ENCODE data around the gene SLC9A2. TPM values are rescaled to one million over a fixed set of nuclear protein-coding genes. Genes with fewer than 3 reads are reported as not detected.
A peak's percentile ranks its signal among the peaks of the same experiment; 100 is the strongest.

SLC9A2 gene
- total and polyA plus RNA-seq, 10 of the 15 experiments (the other 5 are each of a cell fraction or from before 2014, with no cell fraction given): 0.13 to 1.2 (median 0.79) TPM

DNA sequence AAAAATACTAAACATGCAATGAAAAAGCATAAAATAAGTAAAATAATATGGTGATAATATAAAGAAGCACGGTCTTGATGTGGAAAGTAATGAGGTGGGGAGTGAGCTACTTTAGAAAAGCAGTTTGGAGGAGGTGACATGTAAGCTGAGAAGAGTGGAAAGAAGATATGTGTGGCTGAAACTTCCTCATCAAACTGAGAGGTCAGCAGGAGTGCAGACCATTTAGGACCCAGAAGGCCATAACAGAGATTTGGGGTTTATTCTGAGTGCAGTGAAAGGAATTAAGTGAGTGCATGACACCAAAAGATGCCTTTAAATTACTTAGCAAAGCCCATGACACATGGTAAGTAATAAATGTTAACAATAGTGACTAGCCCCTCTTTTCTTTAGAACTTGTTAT, 118.1 kb downstream of the SLC9A2 start:
- no TSS peak for BruUV-seq (replicated peaks)
- Histone ChIP-seq H3K9ac (ENCODE audit: control insufficient read depth, insufficient read depth, low read length) (peak overlapping the region; percentile 77; the same call in 1 of the 2 replicates), H3K27me3 (replicated peaks in 1 of 2; ENCODE audit: control insufficient read depth in 2 of 2, insufficient read depth in 2 of 2, low read length in 1 of 2) (no peaks in the 10 kb centered on the region), H2AFZ (ENCODE audit: control insufficient read depth, low read depth, low read length) (peak overlapping the region; percentile 99; the same call in 1 of the 2 replicates), H3K9me3 (replicated peaks; ENCODE audit: control insufficient read depth, insufficient read depth, low read length) (no peaks in the 10 kb centered on the region), H3K4me1 (ENCODE audit: control insufficient read depth, insufficient read depth, low read length) (peaks cover 14% of the 10 kb centered on the region), H3K4me3 (peak overlapping the region; percentile 97), H3K27ac (ENCODE audit: control insufficient read depth, insufficient read depth) (no peak overlapping the region), H4K20me1 (ENCODE audit: control insufficient read depth, insufficient read depth) (no peaks in the 10 kb centered on the region), H3K4me2 (ENCODE audit: control insufficient read depth, insufficient read depth) (peak overlapping the region; percentile 99), H3K36me3 (ENCODE audit: control insufficient read depth in 2 of 2, insufficient read depth in 2 of 2, low read length in 1 of 2) (no peaks in the 10 kb centered on the region), H3K79me2 (ENCODE audit: control insufficient read depth, insufficient read depth, low read length) (peaks cover 10% of the 10 kb centered on the region)
- 95% methylated on average over 1 of the region's 1 CpG for WGBS (ENCODE audit: insufficient coverage, insufficient replicate concordance, low lambda C conversion rate, missing lambda C conversion rate)
- in situ Hi-C loops (cut with MboI) (no loop called here), intact Hi-C loops (cut with micrococcal nuclease; ENCODE audit: unreplicated experiment) (no loop called here)
- ATAC-seq: peak; percentile 51
- peak; percentile 13 for FAIRE-seq
- DNase-seq (ENCODE audit: low read depth, low spot score): no peak
- ChIA-PET CTCF (interaction anchor here (1.6 to 8.8 kb wide), 2 partner anchors 16 to 121 kb away, joined by 8 to 130 read pairs; no protein-coding TSS in a partner anchor), POLR2A (interaction anchor here (0.8 to 1.5 kb wide), 2 partner anchors 12 to 104 kb away, joined by 3 to 4 read pairs; no protein-coding TSS in a partner anchor), SMC1A (ENCODE audit: uncharacterized antibody, unreplicated experiment) (interaction anchor here (0.6 to 4.3 kb wide), 4 partner anchors 12 to 375 kb away, joined by 3 to 14 read pairs (median 3); no protein-coding TSS in a partner anchor), RAD21 (ENCODE audit: unreplicated experiment) (interaction anchor here (1.1 kb wide), 1 partner anchor 36 kb away, joined by 3 read pairs; no protein-coding TSS in a partner anchor)
- TF ChIP-seq CHD2 (IDR thresholded peaks at IDR 0.05; ENCODE audit: borderline replicate concordance, low read depth, low read length) (0 out of 2 replicates have a peak, but pooled peaks have one; percentile 2), MEF2A (IDR thresholded peaks at IDR 0.05; ENCODE audit: insufficient read depth, low read depth, low read length) (no peak), JUNB (IDR thresholded peaks at IDR 0.05) (peak; percentile 44), GATAD2B (conservative IDR thresholded peaks at IDR 0.05; ENCODE audit: low read depth) (no peak), CBX5 (IDR thresholded peaks at IDR 0.05; ENCODE audit: low read depth) (no peak), SUPT20H (IDR thresholded peaks at IDR 0.05; ENCODE audit: borderline replicate concordance, control insufficient read depth, low read depth, low read length) (no peak), MTA2 (IDR thresholded peaks at IDR 0.05; ENCODE audit: low read depth) (0 out of 2 replicates have a peak, but pooled peaks have one; percentile 10), RUNX3 (IDR thresholded peaks at IDR 0.05; ENCODE audit: low read length) (peak; percentile 73), ZBED1 (IDR thresholded peaks at IDR 0.05; ENCODE audit: borderline replicate concordance) (0 out of 2 replicates have a peak, but pooled peaks have one; percentile 14), IRF4 (IDR thresholded peaks at IDR 0.05; ENCODE audit: low read depth, low read length) (0 out of 2 replicates have a peak, but pooled peaks have one; percentile 72), ATF7 (IDR thresholded peaks at IDR 0.05; ENCODE audit: low read depth) (0 out of 2 replicates have a peak, but pooled peaks have one; percentile 13), NR2C2 (IDR thresholded peaks at IDR 0.05; ENCODE audit: borderline replicate concordance, control insufficient read depth, insufficient read length, low read depth) (no peak)

Measured in GM12878 (cell line).